Measurements from ENCODE around the gene MBNL2. TPM values are rescaled to one million over a fixed set of nuclear protein-coding genes. Genes with fewer than 3 reads are reported as not detected.

Gene MBNL2
- total and polyA plus RNA-seq, 10 of the 15 experiments (the other 5 are each of a cell fraction or from before 2014, with no cell fraction given): 1.6 to 9.7 (median 6.7) TPM

- TF ChIP-seq SMAD1 (IDR thresholded peaks at IDR 0.05; ENCODE audit: low read depth, partially characterized antibody) (no peak), ZNF384 (IDR thresholded peaks at IDR 0.05; ENCODE audit: borderline replicate concordance, low read depth, low read length) (no peak), DPF2 (IDR thresholded peaks at IDR 0.05) (no peak), MYB (IDR thresholded peaks at IDR 0.05; ENCODE audit: borderline replicate concordance, low read depth, low read length) (no peak), CHD2 (IDR thresholded peaks at IDR 0.05; ENCODE audit: borderline replicate concordance, low read depth, low read length) (no peak), E2F8 (IDR thresholded peaks at IDR 0.05; ENCODE audit: low read depth, partially characterized antibody) (no peak), ZSCAN29 (IDR thresholded peaks at IDR 0.05) (no peak), RCOR1 (conservative IDR thresholded peaks at IDR 0.05; ENCODE audit: low read depth, low read length) (no peak), TCF3 (IDR thresholded peaks at IDR 0.05; ENCODE audit: borderline replicate concordance, insufficient read depth, low read depth, low read length) (no peak), STAT3 (IDR thresholded peaks at IDR 0.05; ENCODE audit: low read depth, low read length) (no peak), PAX8 (IDR thresholded peaks at IDR 0.05) (no peak), PBX3 (IDR thresholded peaks at IDR 0.05; ENCODE audit: insufficient replicate concordance, low read depth, low read length) (no peak), EGR1 (IDR thresholded peaks at IDR 0.05; ENCODE audit: borderline replicate concordance in 1 of 2, low read depth in 2 of 2, low read length in 2 of 2) (no peak), MAX (IDR thresholded peaks at IDR 0.05; ENCODE audit: low read depth, low read length) (no peak), ATF3 (IDR thresholded peaks at IDR 0.05; ENCODE audit: borderline replicate concordance, extremely low read depth, low read depth, low read length) (no peak), NFYB (IDR thresholded peaks at IDR 0.05; ENCODE audit: insufficient read depth, low read depth, low read length) (no peak), NR2C2 (IDR thresholded peaks at IDR 0.05; ENCODE audit: borderline replicate concordance, control insufficient read depth, insufficient read length, low read depth) (no peak), ASH2L (IDR thresholded peaks at IDR 0.05; ENCODE audit: borderline replicate concordance, low read depth) (no peak)
- BruUV-seq (replicated peaks): no TSS peak
- WGBS (ENCODE audit: insufficient coverage, insufficient replicate concordance, low lambda C conversion rate, missing lambda C conversion rate): 93% methylated on average over 13 of the region's 13 CpGs
- in situ Hi-C loops (cut with MboI): no loop called here
- ChIA-PET RAD21 (ENCODE audit: unreplicated experiment) (no interaction called here), SMC1A (ENCODE audit: uncharacterized antibody, unreplicated experiment) (no interaction called here), CTCF (interaction anchor here (1.5 kb wide), 1 partner anchor 11 kb away, joined by 3 read pairs; no protein-coding TSS in a partner anchor), POLR2A (no interaction called here)
- Histone ChIP-seq H2AFZ (ENCODE audit: control insufficient read depth, low read depth, low read length) (no peak overlapping the region), H3K36me3 (ENCODE audit: control insufficient read depth in 2 of 2, insufficient read depth in 2 of 2, low read length in 1 of 2) (no peaks in the 10 kb centered on the region; a peak in 1 of 4 replicates), H3K27me3 (replicated peaks in 1 of 2; ENCODE audit: control insufficient read depth in 2 of 2, insufficient read depth in 2 of 2, low read length in 1 of 2) (no peaks in the 10 kb centered on the region), H3K79me2 (ENCODE audit: control insufficient read depth, insufficient read depth, low read length) (no peaks in the 10 kb centered on the region), H3K4me2 (ENCODE audit: control insufficient read depth, insufficient read depth) (no peak overlapping the region), H3K27ac (ENCODE audit: control insufficient read depth, insufficient read depth) (no peak overlapping the region), H3K4me1 (ENCODE audit: control insufficient read depth, insufficient read depth, low read length) (no peaks in the 10 kb centered on the region; the same call in 1 of the 2 replicates), H3K9ac (ENCODE audit: control insufficient read depth, insufficient read depth, low read length) (no peak overlapping the region), H3K9me3 (replicated peaks; ENCODE audit: control insufficient read depth, insufficient read depth, low read length) (no peaks in the 10 kb centered on the region), H3K4me3 (no peak overlapping the region), H4K20me1 (ENCODE audit: control insufficient read depth, insufficient read depth) (peaks cover 6% of the 10 kb centered on the region; the same call in 1 of the 2 replicates)
- intact Hi-C loops (cut with micrococcal nuclease; ENCODE audit: unreplicated experiment): no loop called here
- ATAC-seq (no peak), DNase-seq (ENCODE audit: low read depth, low spot score) (no peak), FAIRE-seq (no peak)
Measured at GRCh38 chr13:97234742-97235141, 12.6 kb downstream of the MBNL2 start.

Measured in GM12878 (cell line).